GM12891 (cell line): Measurements from ENCODE around the gene ZBTB42.

Experiments used
- DNase-seq: peaks from one replicate; pipeline ENCODE4 v3.0.0; 2011; ENCODE audit warnings: low spot score; ENCODE audit not compliant: insufficient read length
- FAIRE-seq: peaks from 2 replicates; lab custom pipeline; 2011; peaks lifted over from hg19 to GRCh38; lab: Jason Lieb, UNC
- PAX5 ChIP-seq: IDR thresholded peaks from 2 replicates; pipeline ENCODE4 v1.6.1; 2011; ENCODE audit warnings: low read length, moderate library complexity, mild to moderate bottlenecking; ENCODE audit not compliant: insufficient read depth, severe bottlenecking
- POLR2A ChIP-seq: IDR thresholded peaks from 2 replicates; pipeline ENCODE4 v1.6.1; 2011; ENCODE audit warnings: low read depth, low read length, control low read depth
- POLR2AphosphoS5 ChIP-seq: IDR thresholded peaks from 2 replicates; pipeline ENCODE4 v1.6.1; 2011; ENCODE audit warnings: low read depth, low read length, control low read depth
- POU2F2 ChIP-seq: IDR thresholded peaks from 2 replicates; pipeline ENCODE4 v1.6.1; 2011; ENCODE audit warnings: low read depth, mild to moderate bottlenecking, control low read depth, low read length, moderate library complexity
- SPI1 ChIP-seq: IDR thresholded peaks from 2 replicates; pipeline ENCODE4 v1.6.1; 2011; ENCODE audit warnings: low read depth, low read length, control low read depth
- TAF1 ChIP-seq: IDR thresholded peaks from 2 replicates; pipeline ENCODE4 v1.6.1; 2011; ENCODE audit warnings: low read depth, low read length, control low read depth

The ZBTB42 gene

GRCh38 chr14:104793703-104793959 lies 7.3 kb upstream of the ZBTB42 start:
- no peak for TF ChIP-seq PAX5
- TF ChIP-seq POLR2A = no peak
- TF ChIP-seq POU2F2 = no peak
- no peak for TF ChIP-seq TAF1
- TF ChIP-seq POLR2AphosphoS5 = no peak
- TF ChIP-seq SPI1 = no peak
- DNase-seq (no peak), FAIRE-seq (no peak)

- DNase-seq = peak; percentile 76
- FAIRE-seq = peak; percentile 87
- TF ChIP-seq TAF1 = no peak
- TF ChIP-seq PAX5 = no peak
- no peak for TF ChIP-seq POLR2A
- no peak for TF ChIP-seq POU2F2
- TF ChIP-seq POLR2AphosphoS5 = no peak
- TF ChIP-seq SPI1 = no peak
Measured at GRCh38 chr14:104794099-104794498, 6.8 kb upstream of the ZBTB42 start.

GRCh38 chr14:104794631-104794992 lies 6.3 kb upstream of the ZBTB42 start:
- DNase-seq (peak; percentile 55), FAIRE-seq (no peak)
- TF ChIP-seq TAF1 (no peak), POU2F2 (no peak), SPI1 (no peak), PAX5 (no peak)

GRCh38 chr14:104794993-104795780 lies 5.7 kb upstream of the ZBTB42 start, which contains the start of gene AKT1:
TSS of gene AKT1 (minus strand) at chr14:104795748. CDS start at chr14:104792643, 3,105 bp downstream.
- TF ChIP-seq POLR2A (no peak), PAX5 (no peak), TAF1 (no peak), SPI1 (no peak), POU2F2 (no peak)
- peak; percentile 85 for FAIRE-seq
- DNase-seq = peak; percentile 71

GRCh38 chr14:104795781-104796686 lies 4.9 kb upstream of the ZBTB42 start:
- DNase-seq = peak; percentile 84
- FAIRE-seq = peak; percentile 51

GRCh38 chr14:104796687-104797081 lies 4.2 kb upstream of the ZBTB42 start:
- TF ChIP-seq SPI1 = no peak
- TF ChIP-seq POU2F2 = no peak
- no peak for TF ChIP-seq PAX5
- TF ChIP-seq TAF1 = no peak
- DNase-seq = no peak
- no peak for FAIRE-seq

More at GRCh38 chr14:104795781-104796686, 4.9 kb upstream of the ZBTB42 start:
- TF ChIP-seq POU2F2 (no peak), POLR2AphosphoS5 (no peak), PAX5 (no peak), SPI1 (no peak), TAF1 (no peak), POLR2A (no peak)

- FAIRE-seq = no peak
- TF ChIP-seq POLR2AphosphoS5 = no peak
- no peak for TF ChIP-seq SPI1
- TF ChIP-seq TAF1 = no peak
- no peak for TF ChIP-seq PAX5
- no peak for DNase-seq
Measured at GRCh38 chr14:104797115-104798044, 3.5 kb upstream of the ZBTB42 start.

GRCh38 chr14:104798300-104799243 lies 2.3 kb upstream of the ZBTB42 start:
- no peak for DNase-seq
- FAIRE-seq = no peak
- TF ChIP-seq POLR2AphosphoS5 (no peak), TAF1 (no peak), SPI1 (no peak), POU2F2 (no peak), PAX5 (no peak), POLR2A (no peak)
